ENCODE measurements around the gene QRICH1.

Gene QRICH1

GRCh38 chr3:49076646-49077045, 17.2 kb downstream of the QRICH1 start:
- Histone ChIP-seq H3K9ac (ENCODE audit: low read depth, low read length) (no peak overlapping the region), H3K4me1 (ENCODE audit: control insufficient read depth, insufficient read depth, low read length) (no peaks in the 10 kb centered on the region), H3K27me3 (ENCODE audit: control insufficient read depth, insufficient read depth, low read length) (no peaks in the 10 kb centered on the region), H3K36me3 (ENCODE audit: insufficient read depth, low read length) (peaks cover 50% of the 10 kb centered on the region), H3K4me2 (ENCODE audit: low read length) (no peak overlapping the region), H3K4me3 (ENCODE audit: low read length) (no peak overlapping the region), H3K9me3 (replicated peaks; ENCODE audit: low read length) (no peaks in the 10 kb centered on the region)

GRCh38 chr3:49076116-49076515, 17.8 kb downstream of the QRICH1 start:
- Histone ChIP-seq H3K4me2 (ENCODE audit: low read length) (no peak overlapping the region), H3K4me1 (ENCODE audit: control insufficient read depth, insufficient read depth, low read length) (no peaks in the 10 kb centered on the region), H3K27me3 (ENCODE audit: control insufficient read depth, insufficient read depth, low read length) (no peaks in the 10 kb centered on the region), H3K9ac (ENCODE audit: low read depth, low read length) (no peak overlapping the region), H3K4me3 (ENCODE audit: low read length) (no peak overlapping the region), H3K9me3 (replicated peaks; ENCODE audit: low read length) (no peaks in the 10 kb centered on the region), H3K36me3 (ENCODE audit: insufficient read depth, low read length) (peaks cover 55% of the 10 kb centered on the region)

- H3K9ac ChIP-seq (ENCODE audit: low read depth, low read length) = no peak overlapping the region
- no peak overlapping the region for H3K4me2 ChIP-seq (ENCODE audit: low read length)
- no peak overlapping the region for H3K4me3 ChIP-seq (ENCODE audit: low read length)
- peaks cover 57% of the 10 kb centered on the region for H3K36me3 ChIP-seq (ENCODE audit: insufficient read depth, low read length)
- H3K9me3 ChIP-seq (replicated peaks; ENCODE audit: low read length) = no peaks in the 10 kb centered on the region
- no peaks in the 10 kb centered on the region for H3K27me3 ChIP-seq (ENCODE audit: control insufficient read depth, insufficient read depth, low read length)
- no peaks in the 10 kb centered on the region for H3K4me1 ChIP-seq (ENCODE audit: control insufficient read depth, insufficient read depth, low read length)
These were observed 35.9 kb downstream of the QRICH1 start for GRCh38 chr3:49058011-49058410.

GRCh38 chr3:49057268-49057667, 36.6 kb downstream of the QRICH1 start:
- Histone ChIP-seq H3K4me3 (ENCODE audit: low read length) (no peak overlapping the region), H3K9me3 (replicated peaks; ENCODE audit: low read length) (no peaks in the 10 kb centered on the region), H3K4me2 (ENCODE audit: low read length) (no peak overlapping the region), H3K36me3 (ENCODE audit: insufficient read depth, low read length) (peaks cover 59% of the 10 kb centered on the region), H3K4me1 (ENCODE audit: control insufficient read depth, insufficient read depth, low read length) (no peaks in the 10 kb centered on the region), H3K27me3 (ENCODE audit: control insufficient read depth, insufficient read depth, low read length) (no peaks in the 10 kb centered on the region), H3K9ac (ENCODE audit: low read depth, low read length) (no peak overlapping the region)

GRCh38 chr3:49054344-49054862, 39.5 kb downstream of the QRICH1 start:
- Histone ChIP-seq H3K9me3 (replicated peaks; ENCODE audit: low read length) (no peaks in the 10 kb centered on the region), H3K27me3 (ENCODE audit: control insufficient read depth, insufficient read depth, low read length) (no peaks in the 10 kb centered on the region), H3K9ac (ENCODE audit: low read depth, low read length) (no peak overlapping the region), H3K36me3 (ENCODE audit: insufficient read depth, low read length) (peaks cover 60% of the 10 kb centered on the region), H3K4me3 (ENCODE audit: low read length) (no peak overlapping the region), H3K4me1 (ENCODE audit: control insufficient read depth, insufficient read depth, low read length) (no peaks in the 10 kb centered on the region), H3K4me2 (ENCODE audit: low read length) (no peak overlapping the region)

GRCh38 chr3:49053543-49053942, 40.3 kb downstream of the QRICH1 start:
- H3K4me3 ChIP-seq (ENCODE audit: low read length) = no peak overlapping the region
- no peaks in the 10 kb centered on the region for H3K9me3 ChIP-seq (replicated peaks; ENCODE audit: low read length)
- H3K4me2 ChIP-seq (ENCODE audit: low read length) = no peak overlapping the region
- H3K36me3 ChIP-seq (ENCODE audit: insufficient read depth, low read length) = peaks cover 60% of the 10 kb centered on the region
- no peak overlapping the region for H3K9ac ChIP-seq (ENCODE audit: low read depth, low read length)
- no peaks in the 10 kb centered on the region for H3K27me3 ChIP-seq (ENCODE audit: control insufficient read depth, insufficient read depth, low read length)
- no peaks in the 10 kb centered on the region for H3K4me1 ChIP-seq (ENCODE audit: control insufficient read depth, insufficient read depth, low read length)

- no peaks in the 10 kb centered on the region for H3K9me3 ChIP-seq (replicated peaks; ENCODE audit: low read length)
- H3K9ac ChIP-seq (ENCODE audit: low read depth, low read length) = no peak overlapping the region
- H3K27me3 ChIP-seq (ENCODE audit: control insufficient read depth, insufficient read depth, low read length) = no peaks in the 10 kb centered on the region
- peaks cover 56% of the 10 kb centered on the region for H3K36me3 ChIP-seq (ENCODE audit: insufficient read depth, low read length)
- peaks cover 7% of the 10 kb centered on the region for H3K4me1 ChIP-seq (ENCODE audit: control insufficient read depth, insufficient read depth, low read length)
- H3K4me3 ChIP-seq (ENCODE audit: low read length) = no peak overlapping the region
- H3K4me2 ChIP-seq (ENCODE audit: low read length) = no peak overlapping the region
These were observed 58.6 kb downstream of the QRICH1 start for GRCh38 chr3:49035281-49035680.

- Histone ChIP-seq H3K9me3 (replicated peaks; ENCODE audit: low read length) (no peaks in the 10 kb centered on the region), H3K36me3 (ENCODE audit: insufficient read depth, low read length) (peaks cover 61% of the 10 kb centered on the region), H3K27me3 (ENCODE audit: control insufficient read depth, insufficient read depth, low read length) (no peaks in the 10 kb centered on the region), H3K4me1 (ENCODE audit: control insufficient read depth, insufficient read depth, low read length) (peaks cover 7% of the 10 kb centered on the region), H3K4me3 (ENCODE audit: low read length) (no peak overlapping the region), H3K4me2 (ENCODE audit: low read length) (no peak overlapping the region), H3K9ac (ENCODE audit: low read depth, low read length) (no peak overlapping the region)
These were observed 59.2 kb downstream of the QRICH1 start for GRCh38 chr3:49034650-49035049.

GRCh38 chr3:49032646-49033304, 61.1 kb downstream of the QRICH1 start:
- Histone ChIP-seq H3K4me3 (ENCODE audit: low read length) (no peak overlapping the region), H3K4me2 (ENCODE audit: low read length) (no peak overlapping the region), H3K9ac (ENCODE audit: low read depth, low read length) (no peak overlapping the region), H3K4me1 (ENCODE audit: control insufficient read depth, insufficient read depth, low read length) (peaks cover 24% of the 10 kb centered on the region), H3K36me3 (ENCODE audit: insufficient read depth, low read length) (peaks cover 63% of the 10 kb centered on the region), H3K27me3 (ENCODE audit: control insufficient read depth, insufficient read depth, low read length) (no peaks in the 10 kb centered on the region), H3K9me3 (replicated peaks; ENCODE audit: low read length) (no peaks in the 10 kb centered on the region)

- no peaks in the 10 kb centered on the region for H3K27me3 ChIP-seq (ENCODE audit: control insufficient read depth, insufficient read depth, low read length)
- H3K4me3 ChIP-seq (ENCODE audit: low read length) = no peak overlapping the region
- H3K36me3 ChIP-seq (ENCODE audit: insufficient read depth, low read length) = peaks cover 72% of the 10 kb centered on the region
- no peaks in the 10 kb centered on the region for H3K9me3 ChIP-seq (replicated peaks; ENCODE audit: low read length)
- H3K4me1 ChIP-seq (ENCODE audit: control insufficient read depth, insufficient read depth, low read length) = peaks cover 33% of the 10 kb centered on the region
- H3K4me2 ChIP-seq (ENCODE audit: low read length) = no peak overlapping the region
- peak overlapping the region; percentile 90 for H3K9ac ChIP-seq (ENCODE audit: low read depth, low read length)
These were observed 63.5 kb downstream of the QRICH1 start for GRCh38 chr3:49030321-49030720.

- H3K4me3 ChIP-seq (ENCODE audit: low read length) = peak overlapping the region; percentile 34
- no peaks in the 10 kb centered on the region for H3K27me3 ChIP-seq (ENCODE audit: control insufficient read depth, insufficient read depth, low read length)
- H3K4me2 ChIP-seq (ENCODE audit: low read length) = peak overlapping the region; percentile 95
- peak overlapping the region; percentile 90 for H3K9ac ChIP-seq (ENCODE audit: low read depth, low read length)
- H3K4me1 ChIP-seq (ENCODE audit: control insufficient read depth, insufficient read depth, low read length) = peaks cover 37% of the 10 kb centered on the region
- peaks cover 75% of the 10 kb centered on the region for H3K36me3 ChIP-seq (ENCODE audit: insufficient read depth, low read length)
- no peaks in the 10 kb centered on the region for H3K9me3 ChIP-seq (replicated peaks; ENCODE audit: low read length)
These were observed 64.3 kb downstream of the QRICH1 start for GRCh38 chr3:49029563-49029884.
